ENCODE results near the gene UGT3A2.
"Not testable (repeated sequence)": the region's sequence is repeated elsewhere in the genome, so short reads cannot be mapped to it uniquely, and the experiment has no call there.

UGT3A2 gene

DNA sequence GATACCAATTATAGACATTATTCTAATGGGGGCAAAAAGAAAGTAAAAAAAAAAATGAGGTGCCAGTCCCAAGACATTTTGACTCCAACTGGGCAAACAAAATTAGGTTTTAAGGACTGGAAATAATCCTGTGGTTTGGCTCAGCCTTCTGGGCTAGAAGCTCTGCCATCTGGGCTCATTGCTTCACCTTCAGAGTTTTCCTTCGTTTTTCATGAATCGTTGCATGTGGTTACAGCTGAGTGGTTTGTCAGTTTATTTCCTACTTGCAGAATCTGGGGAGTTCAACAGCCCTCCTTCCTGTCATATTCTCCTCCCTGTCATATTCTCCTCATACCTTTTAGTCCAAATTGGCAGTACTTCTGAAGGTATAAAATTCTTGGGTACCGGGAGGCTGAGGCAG lies 12.0 kb downstream of the UGT3A2 start:
- no peak for DNase-seq (ENCODE audit: low read depth, low spot score)

DNA sequence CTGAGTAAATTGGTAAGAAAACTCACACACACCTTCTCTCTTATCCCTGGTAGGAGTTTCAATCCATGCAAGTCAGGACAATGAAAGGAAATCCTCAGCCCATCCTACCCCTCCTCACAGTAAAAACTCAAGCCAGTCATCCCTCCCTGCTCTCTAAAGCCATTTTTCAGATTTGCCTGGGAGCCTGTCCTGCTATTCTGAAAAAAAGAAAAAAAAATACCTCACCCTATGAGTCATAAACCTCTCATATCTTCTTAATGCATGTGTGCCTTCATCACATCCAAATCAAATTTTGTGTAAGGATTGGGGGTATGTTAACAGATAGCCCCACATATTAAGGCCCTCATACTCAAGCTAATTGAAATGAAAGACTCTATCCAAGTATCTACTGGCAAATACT lies 14.1 kb downstream of the UGT3A2 start:
- DNase-seq (ENCODE audit: low read depth, low spot score), result no peak

DNA sequence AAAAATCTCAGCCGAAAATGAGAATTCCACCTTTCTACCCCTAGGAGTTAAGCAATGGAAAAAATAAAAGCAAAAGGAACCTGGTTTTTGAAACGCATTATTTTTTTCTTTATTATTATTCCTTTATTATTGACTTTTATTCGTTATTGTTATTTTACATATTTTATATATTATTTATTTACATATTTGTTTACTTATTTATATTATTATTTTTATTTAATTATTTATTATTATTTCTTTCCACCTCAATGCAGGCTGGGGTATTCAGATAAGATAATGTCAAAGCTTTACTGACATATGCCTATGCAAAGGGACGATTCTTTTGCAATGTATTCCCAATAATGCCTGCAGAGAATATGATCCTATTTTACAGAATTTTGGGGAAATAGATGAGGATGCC lies 16.7 kb downstream of the UGT3A2 start:
- DNase-seq (ENCODE audit: low read depth, low spot score), result no peak

DNA sequence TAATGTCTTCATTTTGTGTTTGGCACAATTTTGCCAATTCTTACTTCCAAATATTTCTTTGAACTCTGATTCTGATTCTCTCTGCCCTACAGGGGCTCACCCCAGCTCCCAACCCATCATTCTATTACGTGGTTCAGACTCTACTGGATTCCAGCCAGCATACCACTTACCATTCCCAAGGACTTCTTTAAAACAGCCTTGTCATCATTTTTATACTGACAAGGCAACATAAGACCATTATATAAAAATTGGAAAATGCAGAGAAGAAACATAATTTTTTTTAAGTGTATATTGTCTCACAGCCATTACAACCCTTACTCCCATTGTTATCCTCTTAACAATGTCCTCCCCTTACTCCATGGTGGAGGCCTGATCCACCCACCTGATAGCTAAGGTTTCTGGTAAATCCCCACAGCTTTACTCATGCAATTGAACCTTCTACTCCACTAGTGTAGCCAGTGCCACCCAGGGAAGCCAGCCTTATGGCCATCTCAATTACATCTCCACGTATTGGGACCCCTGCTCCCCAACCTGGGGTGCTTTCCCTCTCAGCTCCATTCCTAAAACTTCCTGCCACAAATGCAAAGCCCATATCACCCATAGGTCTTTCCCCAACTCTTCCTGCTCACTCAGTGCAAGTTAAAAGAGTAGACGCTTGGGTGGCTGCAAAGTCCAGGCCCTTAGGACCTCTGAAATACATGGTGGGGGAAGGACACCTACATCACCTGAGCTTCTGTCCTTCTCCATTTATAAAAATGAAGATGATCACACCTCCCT lies 19.1 kb downstream of the UGT3A2 start:
- DNase-seq (ENCODE audit: low read depth, low spot score), result no peak

DNA sequence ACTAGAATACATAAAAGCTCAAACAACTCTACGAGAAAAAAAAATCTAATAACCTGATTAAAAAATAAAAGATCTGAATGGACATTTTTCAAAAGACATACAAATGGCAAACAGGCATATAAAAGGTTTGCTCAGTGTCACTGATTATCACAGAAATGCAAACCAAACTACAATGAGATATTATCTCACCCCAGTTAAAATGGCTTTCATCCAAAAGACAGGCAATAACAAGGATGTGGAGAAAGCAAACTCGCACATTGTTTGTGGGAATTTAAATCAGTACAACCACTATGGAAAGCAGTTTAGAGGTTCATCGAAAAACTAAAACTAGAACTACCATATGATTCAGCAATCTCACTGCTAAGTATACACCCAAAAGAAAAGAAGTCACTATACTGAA lies 20.8 kb downstream of the UGT3A2 start:
- no peak for DNase-seq (ENCODE audit: low read depth, low spot score)

DNA sequence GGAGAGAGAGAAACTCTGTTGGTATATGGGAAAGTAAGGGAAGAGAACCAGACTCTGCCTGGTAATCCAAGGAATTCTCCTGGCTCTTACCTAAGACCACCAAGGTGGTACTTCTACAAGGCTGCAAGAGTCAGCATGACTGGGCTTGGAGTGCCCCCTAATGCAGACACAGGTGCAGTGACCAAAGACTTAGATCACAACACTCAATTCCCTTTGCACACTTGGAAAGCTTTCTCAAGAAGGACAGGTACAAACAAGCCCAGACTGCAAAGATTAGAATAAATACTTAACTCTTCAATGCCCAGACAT lies 25.2 kb downstream of the UGT3A2 start:
- no peak for DNase-seq (ENCODE audit: low read depth, low spot score)

DNA sequence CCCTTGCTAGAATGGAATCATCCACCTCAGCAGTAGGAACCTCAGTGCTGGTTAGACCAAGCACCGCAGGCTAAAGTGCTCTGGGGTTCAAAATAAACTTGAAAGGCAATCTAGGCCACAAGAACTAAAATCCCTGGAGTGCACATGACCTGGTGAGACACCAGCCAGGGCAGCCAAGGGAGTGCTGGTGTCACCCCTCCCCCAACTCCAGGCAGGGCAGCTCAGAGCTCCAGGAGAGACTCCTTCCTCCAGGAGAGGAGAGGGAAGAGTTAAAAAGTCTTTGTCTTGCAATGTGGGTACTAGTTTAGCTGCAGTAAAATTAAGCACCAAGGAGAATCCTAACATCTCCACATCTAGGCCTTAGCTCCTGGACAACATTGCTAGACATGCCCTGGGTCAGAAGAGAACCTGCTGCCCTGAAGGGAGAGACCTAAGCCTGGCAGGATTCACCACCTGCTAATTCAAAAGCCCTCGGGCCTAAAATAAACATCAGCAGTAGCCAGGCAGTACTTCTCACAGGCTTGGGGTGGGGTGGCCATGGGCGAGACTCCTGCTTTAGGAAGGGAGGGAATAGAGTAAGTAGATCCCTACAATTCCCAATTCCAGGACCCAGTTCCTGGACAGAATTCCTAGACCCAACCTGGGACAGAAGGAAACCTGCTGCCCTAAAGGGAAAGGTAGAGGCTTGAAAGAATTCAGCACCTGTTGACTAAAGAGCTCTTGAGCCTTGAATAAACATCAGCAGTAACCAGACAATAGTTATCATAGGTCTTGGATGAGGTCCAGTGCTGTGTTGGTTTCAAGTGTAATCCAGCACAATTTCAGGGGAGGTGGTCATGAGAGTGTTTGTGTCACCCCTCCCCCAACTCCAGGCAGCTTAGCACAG lies 25.8 kb downstream of the UGT3A2 start:
- DNase-seq (ENCODE audit: low read depth, low spot score), result no peak

DNA sequence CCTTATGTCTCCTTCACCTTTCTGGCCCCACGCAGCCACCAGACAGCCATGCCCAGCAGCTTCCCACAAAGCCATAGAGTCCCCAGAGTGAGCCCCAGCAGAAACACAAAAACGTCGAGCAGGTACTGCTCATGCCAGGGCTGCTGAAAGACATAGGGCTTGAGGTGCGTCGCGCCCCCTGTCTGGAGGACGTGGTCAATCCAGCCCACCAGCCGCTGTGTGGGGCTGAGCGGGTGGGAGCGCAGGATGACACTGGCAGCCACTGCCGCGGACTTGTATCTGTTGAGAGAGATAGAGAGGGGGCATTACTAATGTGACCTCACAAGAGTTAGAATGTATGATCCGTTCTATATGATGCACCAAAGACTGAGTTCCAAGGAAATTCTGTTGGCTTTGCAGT lies 31.0 kb downstream of the UGT3A2 start:
- DNase-seq (ENCODE audit: low read depth, low spot score), result no peak

DNA sequence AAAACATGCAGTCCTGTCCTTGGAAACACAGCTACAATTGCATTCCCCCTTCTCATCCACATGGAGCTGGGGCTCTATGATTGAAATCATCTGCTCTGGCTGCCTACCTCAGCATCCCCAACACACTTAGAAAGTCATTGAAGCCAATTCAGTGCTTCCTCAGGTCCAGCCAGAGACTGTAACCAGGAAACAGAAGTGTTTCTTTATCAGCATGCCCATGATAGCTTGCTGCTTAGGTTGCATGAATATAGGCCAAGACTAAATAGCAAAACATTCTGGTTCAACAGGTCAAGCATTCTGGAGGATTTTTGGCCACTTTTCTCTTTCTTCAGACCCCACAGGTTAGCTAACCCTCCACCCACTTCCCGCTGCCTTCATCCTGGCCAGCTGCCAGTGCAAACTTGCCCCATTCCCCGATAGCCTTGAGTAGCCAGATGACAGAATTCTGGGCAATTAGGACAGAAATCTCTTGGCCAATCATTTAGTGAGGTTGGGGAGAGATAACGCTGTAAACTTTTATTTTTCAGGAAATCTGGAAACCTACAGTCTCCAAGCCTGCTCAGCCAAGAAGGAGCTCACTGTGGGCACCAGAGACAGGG lies 32.0 kb downstream of the UGT3A2 start:
- DNase-seq (ENCODE audit: low read depth, low spot score), result not testable (repeated sequence)

DNA sequence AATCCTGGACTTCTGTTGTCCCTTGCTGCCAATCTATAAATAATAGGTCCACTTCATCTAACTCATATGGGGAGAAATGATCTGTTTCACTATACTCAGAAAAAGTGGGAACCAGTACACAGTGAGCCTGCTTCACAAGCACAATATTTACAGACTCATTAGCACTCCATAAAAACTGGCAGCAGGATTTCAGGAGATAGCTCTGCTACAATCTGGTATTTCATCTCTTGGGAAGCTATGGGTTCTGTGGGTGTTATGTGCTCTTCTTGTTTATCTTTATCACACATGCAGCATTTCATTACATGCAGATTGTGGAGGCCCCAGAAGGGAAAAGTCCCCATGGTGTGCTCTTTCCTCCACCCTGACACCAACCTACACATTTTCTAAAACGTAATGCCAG lies 33.2 kb downstream of the UGT3A2 start:
- DNase-seq (ENCODE audit: low read depth, low spot score), result no peak

DNA sequence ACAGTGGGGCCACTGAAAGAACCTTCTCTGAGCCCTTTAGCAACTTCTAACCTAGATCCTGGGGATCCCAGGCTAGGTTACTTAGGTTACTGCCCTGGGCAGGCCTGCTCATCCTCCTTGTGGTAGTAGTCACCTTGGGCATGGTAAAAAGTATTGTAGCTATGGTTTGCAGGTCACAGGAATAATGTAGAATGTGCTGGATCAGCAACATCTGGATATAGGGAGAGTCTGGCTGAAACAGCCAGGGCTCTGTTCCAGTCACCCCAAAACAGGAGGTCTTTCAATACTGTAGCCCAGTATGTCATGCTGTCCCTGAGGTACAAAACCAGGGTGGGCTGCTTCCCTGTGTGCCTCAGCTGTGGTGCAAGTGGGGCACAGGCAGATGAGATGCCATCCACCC lies 33.6 kb downstream of the UGT3A2 start:
- DNase-seq (ENCODE audit: low read depth, low spot score), result no peak

DNA sequence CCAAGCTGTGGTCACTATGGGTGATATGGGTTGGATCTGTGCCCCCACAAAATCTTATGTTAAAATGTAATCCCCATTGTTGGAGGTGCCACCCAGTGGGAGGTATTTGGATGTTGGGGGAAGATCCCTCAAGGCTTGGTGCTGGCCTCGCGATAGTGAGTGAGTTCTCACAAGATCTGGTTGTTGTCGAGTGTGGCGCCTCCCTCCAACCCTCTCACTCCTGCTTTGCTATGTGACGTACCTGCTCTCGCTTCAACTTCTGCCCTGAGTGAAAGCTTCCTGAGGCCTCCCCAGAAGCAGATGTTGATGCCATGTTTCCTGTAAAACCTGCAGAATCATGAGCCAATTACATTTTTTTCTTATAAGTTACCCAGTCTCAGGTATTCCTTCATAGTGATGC lies 35.5 kb downstream of the UGT3A2 start:
- no peak for DNase-seq (ENCODE audit: low read depth, low spot score)

DNA sequence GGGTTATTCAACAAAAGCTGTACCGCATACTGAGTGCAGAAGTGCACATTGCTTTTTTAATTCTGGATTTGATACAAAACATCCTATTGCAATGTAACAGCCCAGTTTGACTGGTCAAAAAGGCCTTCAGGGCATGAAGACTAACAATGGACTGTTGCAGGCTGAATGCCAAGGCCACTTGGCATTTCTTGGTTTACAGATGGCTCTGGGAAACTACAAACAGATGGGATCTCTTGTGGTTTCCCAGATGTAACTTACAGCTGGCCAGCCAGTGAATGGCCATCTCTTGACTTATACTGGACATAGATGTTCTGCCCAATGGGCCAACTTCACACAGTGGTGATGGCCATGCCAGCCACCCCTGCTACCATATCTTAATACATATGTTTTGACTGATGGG lies 36.8 kb downstream of the UGT3A2 start:
- no peak for DNase-seq (ENCODE audit: low read depth, low spot score)

DNA sequence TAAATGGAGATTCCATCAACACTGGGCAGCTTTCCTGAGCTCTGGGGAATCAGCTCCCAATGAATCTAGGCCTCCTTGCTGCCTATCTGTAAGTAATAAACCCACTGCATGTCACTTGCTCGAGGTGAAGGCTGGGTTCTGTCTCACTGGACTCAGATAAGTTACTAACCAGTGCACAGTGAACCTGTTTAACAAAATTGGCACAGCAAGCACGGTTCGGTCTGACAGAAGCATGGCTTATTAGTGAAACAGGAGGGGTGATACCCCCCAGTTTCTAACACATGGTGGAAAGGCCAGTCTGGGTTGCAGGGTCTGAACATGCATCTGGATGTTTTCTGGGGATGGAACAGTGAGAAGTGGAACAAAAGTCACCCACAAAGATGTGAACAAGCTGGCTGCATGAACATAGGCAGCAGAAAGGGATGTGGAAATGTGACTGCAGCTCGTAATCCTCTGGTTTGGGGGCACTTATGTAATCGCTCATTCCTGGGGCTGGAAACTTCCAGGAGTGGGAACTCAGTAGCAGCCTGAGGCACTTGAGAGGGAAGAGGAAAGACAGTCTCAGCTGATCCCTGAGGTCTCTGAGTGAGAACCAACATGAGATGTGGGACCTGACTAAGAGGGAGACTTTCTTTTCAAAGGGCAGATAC lies 37.7 kb downstream of the UGT3A2 start:
- no peak for DNase-seq (ENCODE audit: low read depth, low spot score)

DNA sequence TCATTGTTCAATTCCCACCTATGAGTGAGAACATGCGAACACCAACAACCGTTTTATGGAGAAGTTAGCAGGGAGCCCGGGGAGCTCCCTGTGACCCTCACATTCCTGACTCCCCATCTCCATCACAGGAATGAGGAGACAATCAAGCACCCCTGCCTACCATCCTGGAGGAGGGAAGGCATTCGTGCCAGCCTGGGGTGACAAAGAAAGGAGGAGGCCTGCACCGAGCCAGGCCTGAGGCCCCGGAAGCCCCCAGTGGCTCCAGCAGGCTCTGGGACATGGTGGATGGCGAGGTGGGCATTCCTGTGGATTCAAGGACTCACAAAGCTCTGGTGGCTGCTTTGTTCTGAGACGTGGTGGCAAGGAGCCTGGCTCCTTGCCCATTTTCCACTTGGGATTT lies 39.0 kb downstream of the UGT3A2 start:
- DNase-seq (ENCODE audit: low read depth, low spot score), result no peak

DNA sequence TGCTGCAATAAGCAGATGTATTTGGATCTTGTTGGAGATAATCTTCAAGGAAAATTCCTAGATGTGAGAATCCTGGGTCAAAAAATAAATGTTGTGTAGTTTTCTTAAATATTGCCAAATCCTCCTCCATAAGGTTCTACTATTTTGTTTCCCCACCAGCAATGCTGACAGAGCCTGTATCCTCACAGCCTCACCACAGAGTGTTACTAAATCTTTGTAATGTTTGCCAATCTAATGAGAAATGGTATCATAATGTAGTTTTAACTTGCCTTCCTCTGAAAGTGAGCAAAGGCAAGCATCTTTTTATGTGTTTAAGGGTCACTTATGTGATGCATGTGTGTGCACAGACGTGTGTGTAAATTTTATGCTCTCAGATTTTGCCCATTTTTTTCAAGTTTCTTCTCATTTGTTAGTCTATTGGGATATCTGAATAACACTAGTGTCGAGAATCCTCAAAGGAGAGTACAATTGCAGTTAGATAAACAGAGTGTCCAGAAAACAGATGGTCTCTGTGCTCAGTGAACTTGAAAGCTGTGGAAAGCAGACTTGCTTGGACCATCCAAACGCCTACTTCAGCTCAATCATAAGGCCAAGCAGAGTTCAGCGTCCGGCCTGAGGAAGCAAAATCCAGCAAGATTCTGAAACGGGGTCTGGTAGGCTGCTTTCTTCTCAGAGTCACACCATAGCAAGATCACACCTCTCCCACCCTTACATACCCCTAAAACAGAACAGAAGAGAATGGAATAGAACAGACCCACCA lies 39.8 kb downstream of the UGT3A2 start:
- no peak for DNase-seq (ENCODE audit: low read depth, low spot score)

DNA sequence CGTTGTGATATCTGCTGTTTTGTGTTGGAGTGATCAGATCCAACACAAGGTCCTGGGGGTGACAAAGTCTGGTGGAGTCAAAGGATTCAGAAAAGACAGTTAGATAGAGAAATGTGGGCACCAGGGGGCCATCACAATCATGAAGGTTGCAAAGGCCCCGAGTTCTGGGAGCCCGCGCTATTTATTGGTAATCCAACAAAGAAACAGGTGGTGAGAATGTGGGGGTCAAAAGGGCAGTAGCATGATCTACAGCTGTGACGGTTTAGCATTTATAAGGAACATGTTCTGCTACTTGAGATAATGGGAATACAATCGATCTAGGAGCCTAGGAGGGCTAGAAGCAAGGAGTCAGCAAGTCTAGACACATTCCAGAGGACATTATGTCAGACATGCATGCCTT lies 44.4 kb downstream of the UGT3A2 start:
- not testable (repeated sequence) for DNase-seq (ENCODE audit: low read depth, low spot score)

DNA sequence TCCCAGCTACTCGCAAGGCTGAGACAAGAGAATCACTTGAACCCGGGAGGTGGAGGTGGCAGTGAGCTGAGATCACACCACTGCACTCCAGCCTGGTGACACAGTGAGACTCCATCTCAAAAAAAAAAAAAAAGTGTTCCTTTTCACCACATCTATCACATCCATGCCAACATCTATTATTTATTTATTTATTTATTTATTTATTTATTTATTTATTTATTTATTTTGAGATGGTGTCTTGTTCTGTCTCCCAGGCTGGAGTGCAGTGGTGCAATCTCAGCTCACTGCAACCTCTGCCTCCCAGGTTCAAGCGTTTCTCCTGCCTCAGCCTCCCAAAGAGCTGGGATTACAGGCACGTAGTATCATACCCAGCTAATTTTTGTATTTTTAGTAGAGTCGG lies 47.1 kb downstream of the UGT3A2 start:
- not testable (repeated sequence) for DNase-seq (ENCODE audit: low read depth, low spot score)

DNA sequence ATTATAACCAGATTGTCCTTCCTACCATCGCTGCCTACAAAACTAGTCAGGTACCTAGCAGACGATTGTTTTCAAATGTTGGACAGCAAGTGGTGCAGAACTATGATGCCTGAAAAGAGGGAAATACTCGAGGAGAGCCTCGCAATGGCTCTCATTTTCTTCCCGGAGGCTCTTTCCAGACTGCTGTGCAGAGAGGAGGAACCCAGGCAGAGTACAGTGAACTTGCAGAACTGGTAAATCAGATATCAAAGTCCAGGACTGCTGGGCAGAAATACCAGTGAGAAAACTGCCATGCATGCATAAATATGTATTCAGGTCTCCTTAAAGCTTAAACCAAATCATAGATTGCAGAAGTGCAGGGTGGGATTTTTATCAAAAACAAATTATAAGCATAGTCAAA lies 49.1 kb downstream of the UGT3A2 start:
- DNase-seq (ENCODE audit: low read depth, low spot score), result no peak

DNA sequence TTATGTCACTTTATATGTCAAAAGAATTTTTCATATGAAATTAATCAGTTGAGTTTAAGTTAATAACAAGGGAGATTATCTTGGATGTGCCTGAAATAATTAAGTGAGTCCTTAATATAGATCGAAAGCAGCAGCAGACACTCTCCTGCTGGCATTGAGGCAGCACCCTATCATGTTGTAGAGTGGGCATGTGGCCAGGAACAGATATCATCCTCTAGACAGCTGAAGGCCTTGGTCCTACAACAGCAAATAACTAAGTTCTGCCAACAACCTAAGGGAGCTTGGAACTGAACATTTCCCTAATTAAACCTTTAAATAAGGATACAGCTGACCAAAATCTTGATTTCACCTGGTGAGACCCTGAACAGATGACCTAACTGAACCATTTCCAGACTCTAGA lies 49.7 kb downstream of the UGT3A2 start:
- no peak for DNase-seq (ENCODE audit: low read depth, low spot score)

DNA sequence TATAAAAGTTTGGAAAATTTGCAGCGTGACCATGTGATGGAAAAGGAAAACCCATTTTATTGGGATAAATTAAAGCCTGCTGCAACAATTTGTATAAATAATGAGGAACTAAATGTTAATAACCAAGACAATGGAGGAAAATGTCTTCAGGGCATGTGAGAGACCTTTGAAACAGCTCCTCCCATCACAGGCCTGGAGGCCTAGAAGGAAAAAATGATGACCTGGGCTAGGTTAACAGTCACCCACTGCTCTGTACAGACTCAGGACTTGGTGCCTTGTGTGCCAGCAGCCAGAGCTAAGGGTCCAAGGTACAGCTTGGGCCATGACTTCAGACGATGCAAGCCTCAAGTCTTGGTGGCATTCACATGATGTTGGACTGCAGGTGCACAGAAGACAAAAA lies 53.5 kb downstream of the UGT3A2 start:
- no peak for DNase-seq (ENCODE audit: low read depth, low spot score)

DNA sequence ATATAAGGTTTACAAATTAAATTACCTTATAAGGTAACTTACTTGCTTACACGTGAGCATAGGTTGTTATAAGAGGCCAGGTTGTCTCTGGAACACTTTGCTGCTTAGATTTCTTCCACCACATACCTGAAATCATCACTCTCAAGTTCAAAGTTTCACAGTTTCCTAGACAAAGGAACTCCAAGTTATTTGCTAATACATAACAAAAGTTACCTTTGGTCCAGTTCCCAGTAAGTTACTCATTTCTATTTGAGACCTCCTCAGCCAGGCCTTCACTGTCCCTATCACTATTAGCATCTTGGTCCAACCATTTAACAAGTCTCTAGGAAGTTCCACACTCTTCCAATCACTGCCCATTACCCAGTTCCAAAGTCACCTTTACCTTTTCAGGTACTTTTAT lies 57.0 kb downstream of the UGT3A2 start:
- no peak for DNase-seq (ENCODE audit: low read depth, low spot score)

Measured in activated naive CD8-positive, alpha-beta T cell treated with anti-CD3 and anti-CD28 coated beads, Interleukin-2, amount 50 U/mL, for 16 hours (primary cell).